Breast epithelium (tissue), 3 donors: ENCODE data around the gene PRR22.

Source experiments
- POLR2AphosphoS5 ChIP-seq, 3 donors: sonication (generic); formaldehyde crosslinking; IDR thresholded peaks; one replicate each; pipeline ENCODE4 v1.6.1; 2017; ENCODE audit warnings: antibody characterized with exemption in 3 of 3
- TF ChIP-seq, protein P1 (sequence below), 3 donors: fragments of 450-650 bp; IDR thresholded peaks; one replicate each; pipeline ENCODE4 v1.5.1; 2016 to 2017; ENCODE audit warnings: antibody characterized with exemption in 3 of 3, mild to moderate bottlenecking in 3 of 3, moderate library complexity in 3 of 3

DNA sequence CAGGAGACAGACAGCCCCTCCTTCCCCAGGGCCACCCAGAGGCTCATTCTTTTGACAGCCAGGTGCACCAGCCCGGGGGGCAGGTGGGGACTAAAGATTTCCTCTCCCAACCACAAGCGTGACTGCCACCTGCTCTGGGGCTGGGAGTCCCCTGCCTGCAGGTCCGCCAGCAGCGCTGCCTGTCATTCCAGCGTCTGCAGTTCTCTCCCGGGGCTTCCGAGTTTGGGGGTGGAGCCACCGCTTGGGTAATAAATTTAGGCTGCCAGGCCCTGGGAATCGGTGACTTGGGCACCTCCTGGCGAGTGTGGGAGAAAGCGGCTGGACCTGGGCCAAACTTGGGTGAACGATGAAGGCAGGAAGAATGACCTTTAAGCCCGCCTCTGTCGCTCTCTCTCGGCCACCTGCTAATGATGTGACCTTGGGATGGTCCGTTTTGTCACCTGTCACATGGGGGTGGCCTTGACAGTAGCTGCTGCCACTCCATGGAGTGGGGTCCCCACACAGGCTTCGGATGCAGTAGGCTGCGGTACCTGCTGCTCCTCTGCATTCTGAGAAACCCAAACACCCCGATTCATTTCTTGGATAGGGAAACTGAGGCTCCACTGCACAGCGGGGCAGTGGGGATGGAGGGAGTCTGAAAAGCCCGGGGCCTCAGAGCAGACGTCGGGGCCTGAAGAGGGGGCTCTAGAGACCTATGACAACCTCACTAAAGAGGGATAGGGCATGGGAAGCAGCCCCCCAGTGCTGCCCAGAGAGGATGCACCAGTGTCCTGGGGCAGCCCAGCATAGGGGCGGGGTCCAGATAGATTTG, 42.2 kb upstream of the PRR22 start:
- TF ChIP-seq, protein P1, sequence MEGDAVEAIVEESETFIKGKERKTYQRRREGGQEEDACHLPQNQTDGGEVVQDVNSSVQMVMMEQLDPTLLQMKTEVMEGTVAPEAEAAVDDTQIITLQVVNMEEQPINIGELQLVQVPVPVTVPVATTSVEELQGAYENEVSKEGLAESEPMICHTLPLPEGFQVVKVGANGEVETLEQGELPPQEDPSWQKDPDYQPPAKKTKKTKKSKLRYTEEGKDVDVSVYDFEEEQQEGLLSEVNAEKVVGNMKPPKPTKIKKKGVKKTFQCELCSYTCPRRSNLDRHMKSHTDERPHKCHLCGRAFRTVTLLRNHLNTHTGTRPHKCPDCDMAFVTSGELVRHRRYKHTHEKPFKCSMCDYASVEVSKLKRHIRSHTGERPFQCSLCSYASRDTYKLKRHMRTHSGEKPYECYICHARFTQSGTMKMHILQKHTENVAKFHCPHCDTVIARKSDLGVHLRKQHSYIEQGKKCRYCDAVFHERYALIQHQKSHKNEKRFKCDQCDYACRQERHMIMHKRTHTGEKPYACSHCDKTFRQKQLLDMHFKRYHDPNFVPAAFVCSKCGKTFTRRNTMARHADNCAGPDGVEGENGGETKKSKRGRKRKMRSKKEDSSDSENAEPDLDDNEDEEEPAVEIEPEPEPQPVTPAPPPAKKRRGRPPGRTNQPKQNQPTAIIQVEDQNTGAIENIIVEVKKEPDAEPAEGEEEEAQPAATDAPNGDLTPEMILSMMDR (IDR thresholded peaks at IDR 0.05), result no peak
- TF ChIP-seq POLR2AphosphoS5 (IDR thresholded peaks at IDR 0.05), result no peak
